ENCODE results near the gene TAF6L. TPM values are rescaled to one million over a fixed set of nuclear protein-coding genes. Genes with fewer than 3 reads are reported as not detected.
"Not testable (repeated sequence)": the region's sequence is repeated elsewhere in the genome, so short reads cannot be mapped to it uniquely, and the experiment has no call there.

TAF6L gene
- polyA plus RNA-seq, 12 donors, result 11.8 to 67.7 (median 14.6) TPM; not detected in 1

- DNase-seq, result peak; percentile 98
These were observed 17.2 kb upstream of the TAF6L start, which contains the start of gene ZBTB3 for GRCh38 chr11:62753736-62754603. Gene ZBTB3, minus strand, starts transcription at chr11:62754160. Its CDS starts 496 bp downstream, at chr11:62753664.

GRCh38 chr11:62755086-62755615 lies 16.0 kb upstream of the TAF6L start:
- DNase-seq, result no peak

DNA sequence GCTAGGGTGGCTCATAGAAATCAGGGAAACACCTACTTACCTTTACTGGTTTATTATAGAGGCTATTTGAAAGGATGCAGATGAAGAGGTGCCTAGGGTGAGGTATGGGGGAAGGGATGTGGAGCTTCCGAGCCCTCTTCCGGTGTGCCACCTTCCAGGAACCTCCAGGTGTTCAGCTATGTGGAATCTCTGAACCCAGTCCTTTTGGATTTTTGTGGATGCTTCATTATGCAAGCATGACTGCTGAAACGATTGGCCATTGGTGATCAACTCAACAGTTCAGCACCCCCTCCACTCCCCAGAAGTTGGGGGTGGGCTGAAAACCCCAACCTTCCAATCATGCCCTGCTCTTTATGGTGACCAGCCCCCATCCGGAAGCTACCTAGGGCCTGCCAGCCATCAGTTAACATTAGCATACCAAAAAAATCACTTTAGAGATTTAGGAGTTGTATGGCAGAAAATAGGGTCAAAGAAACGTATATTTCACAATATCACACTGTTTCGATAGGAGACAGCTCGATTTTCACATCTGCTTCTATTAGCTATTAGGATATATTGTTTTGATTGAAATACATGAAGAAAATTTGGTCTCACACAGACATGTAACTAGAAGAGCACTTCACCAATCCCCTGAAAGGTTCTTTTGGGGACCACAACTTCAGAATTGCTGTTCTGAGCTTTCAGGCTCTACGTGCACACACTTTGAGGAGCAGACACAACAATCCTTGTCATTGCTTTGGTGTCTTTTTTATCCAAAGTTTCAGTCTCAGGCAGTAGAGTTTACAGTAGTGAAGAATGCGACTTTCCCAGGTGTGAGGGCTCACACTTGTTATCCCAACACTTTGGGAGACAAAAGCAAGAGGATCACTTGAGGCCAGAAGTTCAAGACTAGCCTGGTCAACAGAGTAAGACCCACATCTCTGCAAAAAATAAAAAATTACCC lies 13.1 kb upstream of the TAF6L start:
- DNase-seq, result no peak

DNA sequence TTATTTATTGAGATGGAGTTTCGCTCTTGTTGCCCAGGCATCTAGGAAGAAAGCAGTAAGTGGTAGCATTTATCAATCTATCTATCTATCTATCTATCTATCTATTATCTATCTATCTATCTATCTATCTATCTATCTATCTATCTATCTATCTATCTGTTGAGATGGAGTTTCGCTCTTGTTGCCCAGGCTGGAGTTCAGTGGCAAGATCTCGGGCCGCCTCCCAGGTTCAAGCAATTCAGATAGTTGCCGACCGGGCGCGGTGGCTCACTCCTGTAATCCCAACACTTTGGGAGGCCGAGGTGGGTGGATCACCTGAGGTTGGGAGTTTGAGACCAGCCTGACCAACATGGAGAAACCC lies 10.3 kb upstream of the TAF6L start:
- DNase-seq, result not testable (repeated sequence)

GRCh38 chr11:62770778-62771143 lies 435 bp upstream of the TAF6L start:
- no peak for DNase-seq

DNA sequence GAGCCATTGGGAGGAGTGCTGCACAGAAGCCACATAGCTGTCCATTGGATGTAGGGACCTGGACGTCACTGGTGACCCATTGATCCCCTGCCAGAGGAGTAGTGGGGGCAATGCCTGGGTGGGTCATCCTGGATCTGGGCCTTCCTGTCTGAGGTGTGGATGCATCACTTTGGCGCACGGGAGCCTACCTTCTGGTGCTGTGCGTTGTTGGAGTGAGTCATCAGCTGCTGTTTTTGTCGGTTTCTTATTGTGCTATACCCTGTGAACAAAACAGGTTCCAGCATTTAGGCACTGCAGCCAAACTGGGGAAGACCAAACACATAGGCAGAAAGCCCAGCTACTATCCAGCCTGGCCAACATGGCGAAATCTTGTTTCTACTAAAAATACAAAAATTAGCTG lies 3.2 kb downstream of the TAF6L start:
- DNase-seq, result no peak

DNA sequence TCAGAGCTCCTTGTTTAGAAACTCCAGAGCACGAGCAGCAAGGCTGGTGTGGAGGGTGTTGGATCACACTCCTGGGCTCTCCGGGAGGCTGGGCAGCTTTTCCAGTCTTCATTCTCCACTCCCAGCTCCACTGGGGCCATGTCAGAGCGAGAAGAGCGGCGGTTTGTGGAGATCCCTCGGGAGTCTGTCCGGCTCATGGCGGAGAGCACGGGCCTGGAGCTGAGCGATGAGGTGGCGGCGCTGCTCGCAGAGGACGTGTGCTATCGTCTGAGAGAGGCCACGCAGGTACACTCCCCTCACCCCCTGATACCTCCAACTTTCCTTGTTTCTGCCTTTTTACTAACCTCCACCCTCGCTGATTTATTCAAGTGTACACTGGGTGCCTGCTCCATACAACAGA lies 4.5 kb downstream of the TAF6L start:
- no peak for DNase-seq

DNA sequence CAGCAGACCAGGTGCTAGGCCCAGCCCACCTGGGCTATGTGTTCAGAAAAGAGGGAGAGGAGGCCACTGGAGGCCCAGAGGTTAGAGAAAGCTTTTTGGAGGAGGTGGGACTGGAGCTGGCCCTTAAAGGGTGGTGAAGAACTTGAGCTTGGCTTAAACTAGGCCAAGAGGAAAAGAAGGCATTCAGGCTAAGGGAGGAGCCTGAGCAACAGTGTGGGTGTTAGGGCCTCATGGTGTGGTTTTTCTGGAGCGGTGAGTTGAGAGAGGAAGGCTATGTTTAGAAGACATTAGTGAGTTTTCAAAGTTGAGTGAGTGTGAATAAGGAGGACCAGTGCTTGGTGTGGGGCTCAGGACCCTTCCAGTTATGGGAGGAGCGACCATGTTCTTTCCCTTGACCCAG lies 6.2 kb downstream of the TAF6L start:
- no peak for DNase-seq

GRCh38 chr11:62778441-62778840 lies 7.2 kb downstream of the TAF6L start:
- no peak for DNase-seq

- DNase-seq, result no peak
These were observed 11.6 kb downstream of the TAF6L start for GRCh38 chr11:62782753-62783152.

GRCh38 chr11:62786318-62787004 lies 15.3 kb downstream of the TAF6L start:
- DNase-seq, result peak; percentile 92

DNA sequence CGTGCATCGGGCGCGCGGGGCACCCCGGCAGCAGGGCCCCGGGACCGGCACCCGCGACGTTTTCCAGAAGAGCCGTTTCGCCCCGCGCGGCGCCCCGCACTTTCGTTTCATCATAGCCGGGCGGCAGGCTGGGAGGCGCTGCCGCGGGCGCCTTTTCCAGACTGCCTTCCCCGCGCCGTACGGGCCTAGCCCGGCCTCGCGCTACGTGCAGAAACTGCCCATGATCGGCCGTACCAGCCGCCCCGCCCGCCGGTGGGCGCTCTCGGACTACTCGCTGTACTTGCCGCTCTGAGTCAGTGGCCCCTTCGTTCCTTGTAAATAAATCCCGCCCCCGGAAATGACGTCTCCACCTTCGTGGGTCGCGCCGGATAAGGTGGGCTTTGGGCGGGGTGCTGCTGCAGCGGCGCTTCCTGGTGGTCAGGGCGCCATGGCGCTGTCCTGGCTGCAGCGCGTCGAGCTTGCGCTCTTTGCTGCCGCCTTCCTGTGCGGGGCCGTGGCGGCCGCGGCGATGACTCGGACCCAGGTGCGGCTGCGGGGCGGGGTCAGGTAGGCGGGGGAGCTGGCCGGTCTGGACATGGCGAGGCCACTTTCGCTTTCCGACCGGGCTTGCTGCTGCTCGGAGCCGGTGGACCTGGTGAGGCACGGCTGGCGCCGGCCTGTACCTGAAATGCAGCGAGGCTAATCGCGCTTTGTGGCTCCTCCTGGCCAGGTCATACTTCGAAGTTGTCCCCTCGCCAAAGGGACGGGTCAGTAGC lies 16.0 kb downstream of the TAF6L start, which contains the start of gene TMEM179B:
Gene TMEM179B, plus strand, starts transcription at position 398 of the 755 bp plus-strand sequence. Its CDS starts 30 bp downstream, at position 428.
- DNase-seq, result peak; percentile 99

GRCh38 chr11:62788991-62789390 lies 17.8 kb downstream of the TAF6L start:
- DNase-seq, result no peak

DNA sequence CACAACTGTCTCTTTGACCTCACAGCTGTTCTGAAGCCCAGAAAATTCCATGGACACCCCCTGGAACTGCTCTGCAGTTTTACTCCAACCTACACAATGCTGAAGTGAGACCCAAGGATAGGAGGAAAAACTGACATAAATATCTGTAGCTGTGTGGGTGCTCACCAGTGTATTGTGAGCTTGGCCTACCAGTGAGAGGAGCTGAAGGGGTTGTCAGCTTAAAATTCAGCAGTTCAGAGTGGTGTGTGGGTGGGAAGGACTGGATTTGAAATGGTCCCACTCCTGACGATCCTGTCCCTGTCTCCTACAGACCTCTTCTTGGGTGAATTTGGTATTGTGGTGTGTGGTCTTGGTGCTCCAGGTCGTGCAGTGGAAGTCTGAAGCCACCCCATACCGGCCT lies 18.4 kb downstream of the TAF6L start:
- DNase-seq, result no peak

- DNase-seq, result peak; percentile 89
These were observed 20.5 kb downstream of the TAF6L start, which contains the start of gene TMEM223 for GRCh38 chr11:62791501-62792201. Gene TMEM223, minus strand, starts transcription at chr11:62792006. Its CDS starts 12 bp downstream, at chr11:62791994.

DNA sequence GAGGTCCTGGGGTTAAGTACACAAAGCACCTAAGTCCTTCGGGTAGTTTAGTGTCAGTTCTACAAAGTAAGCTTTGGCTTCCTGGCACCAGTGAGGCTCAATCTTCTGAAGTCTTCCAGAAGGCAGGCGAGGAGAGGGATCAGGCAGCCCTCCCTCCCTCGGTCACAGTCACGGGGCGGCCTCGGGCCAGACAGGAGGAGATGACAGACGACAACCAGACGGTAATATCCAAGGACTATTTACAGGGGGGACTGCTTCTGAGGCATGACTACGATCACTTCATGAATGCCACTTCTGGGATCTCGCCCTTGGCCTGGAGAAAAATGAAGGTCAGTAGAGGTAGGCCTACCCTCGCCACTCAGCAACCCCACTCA lies 21.0 kb downstream of the TAF6L start:
- DNase-seq, result no peak

- DNase-seq, result no peak
These were observed 23.1 kb downstream of the TAF6L start for GRCh38 chr11:62794201-62794775.

DNA sequence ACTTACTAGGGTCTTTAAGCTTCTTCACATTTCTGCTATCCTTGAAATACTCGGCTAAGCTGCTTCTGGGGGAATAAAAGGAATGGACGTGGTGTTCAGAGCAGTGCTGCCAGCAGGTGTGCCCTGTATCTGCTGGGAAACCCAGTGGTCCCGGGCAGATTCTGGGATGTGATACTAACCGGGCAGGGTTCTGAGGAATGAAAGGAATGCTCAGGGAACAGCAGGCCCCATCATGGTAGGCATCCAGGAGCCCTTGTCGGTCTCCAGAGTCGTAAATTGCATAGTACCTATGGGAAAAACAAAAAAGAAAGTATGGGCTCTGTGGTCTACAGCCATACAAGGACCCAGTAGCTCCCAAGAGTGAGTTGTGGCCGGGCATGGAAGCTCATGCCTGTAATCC lies 25.1 kb downstream of the TAF6L start:
- no peak for DNase-seq

GRCh38 chr11:62799486-62799885 lies 28.3 kb downstream of the TAF6L start:
- no peak for DNase-seq

DNA sequence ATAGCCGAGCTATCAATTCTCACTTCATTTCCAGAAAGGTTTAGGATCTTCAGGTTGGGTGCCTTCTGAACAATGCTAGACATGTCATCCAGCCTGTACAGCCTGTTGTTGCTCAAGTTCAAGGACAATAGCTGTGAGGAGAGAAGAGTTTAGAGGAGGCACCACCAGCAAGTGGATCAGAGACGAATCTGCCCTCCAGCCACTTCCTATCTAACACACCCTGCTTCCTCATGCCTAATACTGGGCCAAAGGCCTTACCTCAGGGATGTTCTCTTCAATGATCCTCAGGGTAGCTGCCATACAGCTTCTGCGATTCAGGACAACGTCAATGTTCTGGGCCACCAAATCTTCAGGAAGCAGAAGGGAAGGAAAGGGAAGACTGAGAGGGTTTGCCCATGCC lies 29.9 kb downstream of the TAF6L start:
- no peak for DNase-seq

Measured in muscle of arm (tissue), 12 donors.